HG02763 (cell line): ENCODE measurements around the gene TPO.
A peak's percentile ranks its signal among the peaks of the same experiment; 100 is the strongest.
"Not testable (repeated sequence)": the region's sequence is repeated elsewhere in the genome, so short reads cannot be mapped to it uniquely, and the experiment has no call there.

Experiments
- ATAC-seq: cut with Tn5 transposase; IDR thresholded peaks from one replicate; pipeline ENCODE4 v1.9.1; 2021; ENCODE audit warnings: mild to moderate bottlenecking, moderate library complexity; ENCODE audit not compliant: unreplicated experiment

TPO gene

GRCh38 chr2:1548910-1549673 lies 135.8 kb downstream of the TPO start:
- no peak for ATAC-seq

DNA sequence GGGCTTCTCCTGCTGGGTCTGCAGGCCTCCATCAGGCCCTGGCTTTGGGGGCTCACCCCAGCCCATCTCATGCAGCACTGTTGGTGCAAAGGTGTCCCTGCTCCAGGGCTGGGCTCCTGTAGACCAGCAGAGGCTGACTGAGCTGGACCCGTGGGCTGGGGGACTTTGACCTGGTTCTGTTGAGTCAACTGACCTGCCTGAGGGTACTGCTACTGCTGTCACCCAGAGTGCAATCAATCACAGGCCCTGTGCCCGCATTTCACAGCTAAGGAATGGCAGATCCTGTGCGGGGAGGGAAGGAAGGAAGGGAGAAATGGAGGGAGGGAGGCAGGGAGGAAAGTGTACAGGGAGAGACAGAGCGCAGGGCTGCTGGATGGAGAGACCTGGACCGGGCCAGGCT lies 136.8 kb downstream of the TPO start:
- ATAC-seq = no peak

GRCh38 chr2:1550658-1551316 lies 137.5 kb downstream of the TPO start:
- peak; percentile 79 for ATAC-seq

DNA sequence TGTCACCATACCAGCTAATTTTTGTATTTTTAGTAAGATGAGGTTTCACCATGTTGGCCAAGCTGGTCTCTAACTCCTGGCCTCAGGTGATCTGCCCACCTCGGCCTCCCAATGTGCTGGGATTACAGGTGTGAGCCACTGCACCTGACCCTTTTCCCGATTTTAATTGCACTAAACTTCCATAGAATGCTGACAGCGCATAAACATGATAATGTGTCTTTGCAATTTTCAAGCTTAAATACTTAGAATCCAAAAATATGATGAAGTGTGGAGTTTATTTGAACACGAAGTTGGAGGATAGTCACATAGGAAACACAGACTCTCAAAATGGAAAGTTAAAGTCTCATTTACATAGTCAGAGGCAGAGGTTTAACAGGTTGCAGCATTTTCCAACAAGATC lies 138.6 kb downstream of the TPO start:
- ATAC-seq = no peak

GRCh38 chr2:1552611-1553010 lies 139.3 kb downstream of the TPO start:
- no peak for ATAC-seq

DNA sequence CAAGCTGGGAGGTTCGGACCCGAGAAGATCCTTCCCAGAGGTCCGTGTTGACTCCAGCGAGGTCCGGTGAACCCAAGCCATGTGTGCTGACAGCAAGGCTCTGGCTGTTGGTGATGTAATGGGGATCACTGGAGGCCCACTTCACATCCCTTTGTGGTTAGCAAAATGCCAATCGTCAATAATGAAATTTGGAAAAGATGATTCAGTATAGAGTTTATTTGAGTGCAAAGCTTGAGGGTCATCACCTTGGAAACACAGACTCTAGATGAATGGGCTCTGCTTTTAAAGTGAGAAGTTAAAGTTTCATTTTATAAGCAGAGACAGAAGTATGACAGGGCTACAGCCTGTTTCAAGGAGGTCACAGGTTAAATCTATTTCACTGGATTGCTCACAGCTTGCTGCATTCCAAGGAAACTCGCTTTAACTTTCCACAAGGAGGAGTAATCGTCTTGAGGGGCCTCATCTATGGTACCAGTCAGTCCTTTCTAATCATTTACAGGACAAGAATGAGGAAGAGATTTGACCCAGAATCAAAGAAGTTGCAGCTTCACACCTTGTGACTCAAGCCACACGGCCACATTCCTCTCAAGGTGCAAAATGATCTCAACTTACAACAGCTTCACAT lies 140.5 kb downstream of the TPO start:
- no peak for ATAC-seq

GRCh38 chr2:1556286-1556685 lies 143.0 kb downstream of the TPO start:
- ATAC-seq = no peak

DNA sequence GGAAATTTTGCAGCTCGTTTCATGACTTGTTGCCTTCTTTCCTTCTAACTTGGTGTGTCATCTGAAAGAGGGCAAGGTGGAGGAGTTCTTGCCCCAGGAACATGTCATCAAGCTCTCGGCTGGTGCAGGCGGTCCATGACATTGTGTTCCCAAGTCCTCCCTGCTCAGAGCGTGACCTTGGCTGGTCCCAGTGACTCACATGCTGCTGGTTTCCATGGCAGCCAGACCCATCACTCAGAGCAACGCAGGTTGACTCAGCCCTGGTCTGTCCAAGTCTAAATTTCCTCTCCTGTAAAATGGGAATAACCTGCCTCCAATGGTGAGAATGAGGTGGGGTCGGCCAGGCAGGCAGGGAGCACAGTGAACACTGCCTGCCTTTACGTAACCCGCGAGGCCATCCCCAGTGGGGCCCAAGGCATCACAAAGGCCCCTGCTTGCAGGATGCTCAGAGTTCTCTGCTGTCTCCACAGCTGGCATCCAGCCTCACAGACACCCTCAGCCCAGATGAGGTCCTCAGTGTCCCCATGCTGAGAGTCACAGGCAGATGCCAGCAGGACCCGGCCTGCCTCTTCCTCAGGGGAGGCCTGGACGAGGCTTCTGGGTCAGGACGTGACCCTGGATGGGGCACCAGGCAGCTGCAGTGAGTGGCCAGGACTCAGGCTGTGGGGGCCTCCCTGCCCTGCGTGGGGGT lies 143.7 kb downstream of the TPO start:
- ATAC-seq = no peak

- ATAC-seq = no peak
Measured at GRCh38 chr2:1557467-1557820, 144.2 kb downstream of the TPO start.

DNA sequence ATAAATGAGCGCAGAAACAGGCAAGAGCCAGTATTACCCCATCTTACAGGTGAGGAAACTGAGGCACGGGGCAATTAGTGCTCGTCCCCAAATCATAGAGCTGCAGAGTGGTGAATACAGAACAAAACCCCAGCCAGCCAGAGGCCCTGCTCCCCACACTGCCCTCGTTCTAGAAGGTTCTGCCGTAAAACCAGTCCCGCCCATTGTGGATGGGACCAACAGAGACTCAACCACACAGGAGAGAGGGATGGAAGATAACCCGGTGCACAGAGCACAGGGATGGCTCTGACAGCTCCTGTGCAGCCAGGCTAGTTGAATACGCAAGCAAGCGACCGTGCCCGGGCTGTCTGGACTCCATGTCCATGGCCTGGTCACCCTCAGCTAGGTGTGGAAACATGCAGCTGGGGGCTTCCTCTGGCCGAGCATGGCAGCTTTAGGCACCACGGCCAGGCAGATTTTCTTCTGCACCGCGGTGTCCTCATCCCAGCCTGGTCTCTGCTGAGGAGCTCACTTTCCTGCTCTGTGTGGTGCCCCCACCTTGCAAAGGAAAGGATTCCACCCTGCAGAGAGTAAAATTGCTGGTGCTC lies 146.4 kb downstream of the TPO start:
- no peak for ATAC-seq

- ATAC-seq = no peak
Measured at GRCh38 chr2:1561259-1561658, 148.0 kb downstream of the TPO start.

GRCh38 chr2:1561811-1562421 lies 148.7 kb downstream of the TPO start:
- no peak for ATAC-seq

DNA sequence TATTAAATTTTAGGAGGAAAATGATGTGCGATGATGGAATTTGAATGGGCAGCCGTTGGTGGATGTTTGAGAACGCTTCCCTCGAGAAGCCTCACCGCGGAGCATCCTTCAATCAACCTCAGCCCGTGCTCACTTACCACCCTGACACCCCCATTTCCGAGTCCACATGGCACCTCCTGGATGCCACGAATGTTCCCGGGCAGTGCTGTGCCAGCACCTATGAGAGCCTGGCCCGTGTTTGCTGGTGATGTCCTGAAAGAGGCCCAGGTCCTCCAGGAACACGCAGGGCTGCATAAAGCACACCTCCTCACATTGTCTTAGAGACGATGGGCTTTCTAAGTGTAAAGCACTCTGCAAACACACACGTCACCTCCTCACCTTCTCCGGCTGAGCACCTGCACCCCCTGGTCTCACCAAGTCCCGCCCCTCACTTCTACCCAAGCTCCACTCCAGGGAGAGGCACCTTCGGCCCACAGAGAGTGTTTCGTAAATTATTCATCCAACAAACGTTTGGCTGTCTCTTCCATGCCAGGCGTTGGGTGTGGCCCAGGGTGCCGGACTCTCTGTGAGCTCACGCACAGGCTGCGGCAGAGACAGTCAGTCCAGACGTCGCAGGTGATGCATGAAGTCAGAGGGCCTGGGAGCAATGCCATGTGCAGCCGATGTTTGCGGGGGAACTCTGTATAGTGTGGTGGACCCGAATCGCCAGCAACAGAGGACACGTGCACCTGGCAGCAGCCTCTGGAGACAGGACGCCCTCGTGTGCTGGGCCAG lies 150.0 kb downstream of the TPO start:
- no peak for ATAC-seq

- no peak for ATAC-seq
Measured at GRCh38 chr2:1563943-1564891, 151.0 kb downstream of the TPO start.

DNA sequence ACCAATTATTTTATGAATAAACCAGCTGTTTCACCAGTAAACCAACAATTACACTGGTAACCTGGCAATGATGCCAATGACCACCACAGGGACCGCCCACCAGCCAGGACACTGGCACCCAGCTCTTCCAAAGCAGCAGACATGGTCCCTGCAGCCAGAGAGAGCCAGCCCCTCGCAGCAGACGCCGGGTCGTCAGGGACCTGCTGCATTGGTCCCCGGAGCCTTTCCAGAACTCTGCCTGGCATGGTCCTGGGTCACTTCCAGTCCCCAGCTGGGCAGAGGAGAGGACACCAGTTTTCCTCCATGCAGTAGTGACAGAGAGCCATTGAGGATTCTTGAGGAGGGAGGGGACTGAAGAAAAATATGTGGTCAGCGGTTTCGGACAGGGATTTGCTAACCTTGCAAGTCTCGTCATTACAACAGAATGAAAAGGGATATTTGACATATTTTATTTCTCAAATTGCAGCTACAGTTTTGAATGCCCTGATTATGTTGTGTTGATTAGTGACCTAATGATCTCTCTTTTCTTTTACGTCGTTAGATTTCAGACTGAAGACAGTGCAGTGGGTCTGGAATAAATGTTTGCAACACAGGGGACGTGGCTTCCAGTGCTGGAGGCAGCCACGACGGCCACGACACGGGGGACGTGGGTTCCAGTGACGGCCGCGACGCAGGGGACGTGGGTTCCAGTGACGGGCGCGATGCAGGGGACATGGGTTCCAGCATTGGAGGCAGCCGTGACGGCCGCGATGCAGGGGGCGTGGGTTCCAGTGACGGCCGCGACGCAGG lies 154.5 kb downstream of the TPO start:
- no peak for ATAC-seq

GRCh38 chr2:1568345-1568668 lies 155.0 kb downstream of the TPO start:
- not testable (repeated sequence) for ATAC-seq

- ATAC-seq = no peak
Measured at GRCh38 chr2:1569879-1570450, 156.7 kb downstream of the TPO start.
